Measurements from ENCODE around the gene MSLN. TPM values are rescaled to one million over a fixed set of nuclear protein-coding genes. Genes with fewer than 3 reads are reported as not detected.

Gene MSLN
- total RNA-seq, 4 donors from 2014 or later: 1.1 to 4.3 (median 4.0) TPM; not detected in 1

DNA sequence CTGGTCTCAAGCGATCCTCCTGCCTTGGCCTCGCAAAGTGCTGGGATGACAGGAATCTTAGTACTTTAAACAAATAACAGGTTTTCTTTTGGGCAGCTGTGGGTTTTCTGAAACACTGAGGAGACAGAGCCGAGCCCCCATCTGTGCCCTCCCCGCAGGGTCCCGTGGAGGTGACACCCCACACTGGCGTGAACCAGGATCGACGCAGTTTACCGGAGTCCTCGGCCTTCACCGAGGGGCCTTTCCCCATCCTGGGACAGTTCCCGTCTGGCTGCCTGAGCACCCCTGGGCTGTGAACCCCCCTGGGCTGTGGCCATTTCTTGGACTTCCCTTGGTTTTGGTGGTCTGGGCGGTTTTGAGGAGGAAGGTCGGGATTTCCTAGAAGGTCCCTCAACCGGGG is 55.3 kb downstream of the MSLN start:
- no peak for DNase-seq (ENCODE audit: low spot score in 2 of 2)
- intact Hi-C loops (cut with DNase I; ENCODE audit: low total_unique reads): no loop called here
- WGBS, 2 donors: 86 to 91% methylated on average over 13 to 15 of the region's 15 CpGs
- TF ChIP-seq POLR2A (IDR thresholded peaks at IDR 0.05): no peak
- no peak for TF ChIP-seq CTCF (IDR thresholded peaks at IDR 0.05)
- H3K4me3 ChIP-seq (ENCODE audit: low read depth, poor library complexity, severe bottlenecking): no peak overlapping the region

DNA sequence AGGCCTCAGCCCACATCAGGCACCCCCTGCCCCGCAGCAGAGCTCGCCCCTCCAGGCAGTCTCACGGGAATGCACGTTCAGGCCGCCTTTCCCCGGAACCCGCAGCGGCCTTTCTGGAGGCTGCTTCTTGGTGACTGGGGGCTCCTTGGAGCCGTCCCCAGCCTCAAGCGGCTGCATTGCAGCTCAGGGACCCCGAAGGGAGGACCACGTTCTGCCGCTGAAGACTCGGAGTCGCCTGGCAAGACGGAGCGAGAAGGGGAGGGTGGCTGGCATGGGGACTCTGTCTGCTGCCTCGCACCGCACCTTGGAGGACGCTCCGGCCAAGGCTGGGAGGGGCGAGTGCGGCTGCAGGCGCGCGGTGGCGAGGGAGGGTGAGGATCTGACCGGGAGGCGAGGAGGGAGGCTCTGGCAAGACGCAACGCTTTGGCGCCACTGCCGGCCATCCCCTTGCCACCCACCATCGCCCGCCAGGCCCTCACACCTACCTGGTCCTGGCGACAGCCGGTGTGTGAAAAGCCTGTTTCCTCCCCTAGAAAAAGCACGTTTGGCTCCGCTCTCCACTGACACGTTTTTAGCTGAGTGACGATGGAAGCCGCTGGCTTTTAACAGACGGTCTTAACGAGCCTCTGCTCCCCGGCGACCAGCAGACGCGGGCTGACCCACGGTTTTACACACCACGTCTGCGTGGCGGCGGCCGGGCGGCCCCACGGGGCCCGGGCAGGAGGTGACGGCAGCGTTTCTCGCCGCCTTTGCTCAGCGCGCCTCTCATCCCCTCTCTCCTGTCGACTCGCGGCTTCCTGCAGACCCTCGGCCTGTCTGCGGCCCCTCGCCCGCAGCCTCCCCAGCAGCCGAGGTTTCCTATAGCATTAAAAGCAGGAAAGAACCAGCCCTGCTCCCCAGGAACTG is 56.7 kb downstream of the MSLN start:
- intact Hi-C loops (cut with DNase I; ENCODE audit: low total_unique reads): no loop called here
- DNase-seq (ENCODE audit: low spot score in 2 of 2): no peak
- TF ChIP-seq POLR2A (IDR thresholded peaks at IDR 0.05) (no peak), CTCF (IDR thresholded peaks at IDR 0.05) (no peak)
- WGBS, 2 donors: 36 to 71% methylated on average over 58 to 71 of the region's 71 CpGs
- no peak overlapping the region for H3K4me3 ChIP-seq (ENCODE audit: low read depth, poor library complexity, severe bottlenecking)

- 88 to 95% methylated on average over 8 of the region's 8 CpGs for WGBS, 2 donors
- intact Hi-C loops (cut with DNase I; ENCODE audit: low total_unique reads): no loop called here
- TF ChIP-seq POLR2A (IDR thresholded peaks at IDR 0.05): no peak
- no peak for TF ChIP-seq CTCF (IDR thresholded peaks at IDR 0.05)
- DNase-seq (ENCODE audit: low spot score in 2 of 2): no peak
- H3K4me3 ChIP-seq (ENCODE audit: low read depth, poor library complexity, severe bottlenecking): no peak overlapping the region
Observed at GRCh38 chr16:818132-818531, 57.6 kb downstream of the MSLN start.

MicroRNA genes within 50 kb of the gene (microRNA counts, 767-probe panel; counts per million panel counts)
- 0 to 358 counts per million in 2 donors for microRNA hsa-miR-662

Small RNA genes within 50 kb of the gene (microRNA-seq; reads per million reads assigned to microRNA genes)
- gene MIR662 (ENCODE audit: borderline number of aligned reads in 1 of 2, borderline replicate concordance in 2 of 2): 0 reads per million in 2 donors

Other genes with a start within 250 kb of the MSLN start
- gene CAPN15, start 233.0 kb upstream of the MSLN start, total RNA-seq: 10 to 100 TPM; 80.8 to 95.5 (median 84.6) TPM
- not detected for gene PRR35, start 200.3 kb upstream of the MSLN start, total RNA-seq
- gene NHLRC4, start 193.7 kb upstream of the MSLN start, total RNA-seq: 1 to 10 TPM in 1 of 4 donors, under 1 TPM in 3; 0.49 to 1.0 (median 0.57) TPM
- 10 to 100 TPM; 33.2 to 46.1 (median 43.5) TPM for gene PIGQ, start 190.8 kb upstream of the MSLN start, total RNA-seq
- 100 to 1,000 TPM; 103 to 161 (median 122) TPM for gene RAB40C, start 170.7 kb upstream of the MSLN start, total RNA-seq
- gene WFIKKN1, start 129.7 kb upstream of the MSLN start, total RNA-seq: 1 to 10 TPM; 1.3 to 5.0 (median 2.8) TPM
- 100 to 1,000 TPM; 108 to 161 (median 111) TPM for gene METTL26, start 124.4 kb upstream of the MSLN start, total RNA-seq
- gene MCRIP2, start 118.9 kb upstream of the MSLN start, total RNA-seq: 10 to 100 TPM; 10.5 to 31.3 (median 23.2) TPM
- gene WDR90, start 111.4 kb upstream of the MSLN start, total RNA-seq: 10 to 100 TPM; 11.1 to 32.1 (median 18.9) TPM
- 10 to 100 TPM; 36.1 to 86.7 (median 58.7) TPM for gene RHOT2, start 92.6 kb upstream of the MSLN start, total RNA-seq
- gene RHBDL1, start 85.1 kb upstream of the MSLN start, total RNA-seq: 1 to 10 TPM; 1.4 to 5.3 (median 2.6) TPM
- gene STUB1, start 80.3 kb upstream of the MSLN start, total RNA-seq: 100 to 1,000 TPM; 195 to 272 (median 198) TPM
- gene JMJD8, start 76.4 kb upstream of the MSLN start, total RNA-seq: 10 to 100 TPM; 41.8 to 90.5 (median 82.3) TPM
- 10 to 100 TPM; 13.8 to 21.8 (median 15.5) TPM for gene WDR24, start 70.3 kb upstream of the MSLN start, total RNA-seq
- 10 to 100 TPM; 18.3 to 33.6 (median 25.2) TPM for gene FBXL16, start 54.9 kb upstream of the MSLN start, total RNA-seq
- gene METRN, start 45.6 kb upstream of the MSLN start, total RNA-seq: 10 to 100 TPM; 24.2 to 48.4 (median 36.0) TPM
- 10 to 100 TPM; 24.9 to 42.4 (median 32.1) TPM for gene ANTKMT, start 39.6 kb upstream of the MSLN start, total RNA-seq
- gene CCDC78, start 34.3 kb upstream of the MSLN start, total RNA-seq: under 1 TPM in 2 of 4 donors, not detected in 2; 0.52 to 0.55 TPM
- gene HAGHL, start 33.6 kb upstream of the MSLN start, total RNA-seq: 1 to 10 TPM; 4.5 to 6.3 (median 6.0) TPM
- 10 to 100 TPM; 34.7 to 75.8 (median 42.2) TPM for gene CIAO3, start 19.7 kb upstream of the MSLN start, total RNA-seq
- 10 to 100 TPM; 20.2 to 27.9 (median 25.5) TPM for gene RPUSD1, start 27.6 kb downstream of the MSLN start, total RNA-seq
- 10 to 100 TPM in 3 of 4 donors, 1 to 10 TPM in 1; 4.6 to 23.4 (median 12.2) TPM for gene CHTF18, start 27.9 kb downstream of the MSLN start, total RNA-seq
- not detected for gene GNG13, start 40.0 kb downstream of the MSLN start, total RNA-seq
- gene LMF1, start 210.2 kb downstream of the MSLN start, total RNA-seq: 10 to 100 TPM; 31.3 to 68.3 (median 50.3) TPM
- gene SOX8, start 221.0 kb downstream of the MSLN start, total RNA-seq: 10 to 100 TPM in 2 of 4 donors, 1 to 10 TPM in 2; 3.0 to 27.7 (median 11.4) TPM

All from lower leg skin (tissue), 4 donors.